ENCODE data around the gene PCNX2.

The PCNX2 gene

GRCh38 chr1:233063462-233063861 is 232.1 kb downstream of the PCNX2 start:
- no peak overlapping the region for H3K4me2 ChIP-seq (ENCODE audit: low read depth, low read length, poor library complexity, severe bottlenecking)
- no peak overlapping the region for H3K9ac ChIP-seq (ENCODE audit: low read length)
- peaks cover 5% of the 10 kb centered on the region; the same call in 1 of the 2 replicates for H3K36me3 ChIP-seq (ENCODE audit: low read length)
- no peaks in the 10 kb centered on the region for H3F3A ChIP-seq (ENCODE audit: insufficient read depth)
- H3K4me3 ChIP-seq (ENCODE audit: insufficient read depth, low read length, poor library complexity, severe bottlenecking) = no peak overlapping the region
- H3K9me3 ChIP-seq (ENCODE audit: insufficient read depth, low read length) = peaks cover 16% of the 10 kb centered on the region; the same call in 1 of the 2 replicates
- H3K27me3 ChIP-seq (ENCODE audit: low read length) = no peaks in the 10 kb centered on the region
- no peaks in the 10 kb centered on the region for H3K9me2 ChIP-seq (replicated peaks; ENCODE audit: insufficient read depth, low read length)
- H3K79me2 ChIP-seq (ENCODE audit: insufficient read depth, low read length) = no peaks in the 10 kb centered on the region
- H2AFZ ChIP-seq (ENCODE audit: low read depth, low read length, severe bottlenecking) = no peak overlapping the region
- no peak overlapping the region for H3K27ac ChIP-seq (ENCODE audit: low read depth, low read length)
- H4K20me1 ChIP-seq (ENCODE audit: low read depth, low read length) = no peaks in the 10 kb centered on the region
- TF ChIP-seq EZH2phosphoT487 (conservative IDR thresholded peaks at IDR 0.05; ENCODE audit: low read length) = no peak
- TF ChIP-seq CTCF (IDR thresholded peaks at IDR 0.05; ENCODE audit: insufficient read depth, low read length, poor library complexity, severe bottlenecking) = no peak

GRCh38 chr1:233061265-233061664 is 234.3 kb downstream of the PCNX2 start:
- TF ChIP-seq EZH2phosphoT487 (conservative IDR thresholded peaks at IDR 0.05; ENCODE audit: low read length) (no peak), CTCF (IDR thresholded peaks at IDR 0.05; ENCODE audit: insufficient read depth, low read length, poor library complexity, severe bottlenecking) (no peak)
- Histone ChIP-seq H2AFZ (ENCODE audit: low read depth, low read length, severe bottlenecking) (no peak overlapping the region), H3K4me2 (ENCODE audit: low read depth, low read length, poor library complexity, severe bottlenecking) (no peak overlapping the region), H3K9me2 (replicated peaks; ENCODE audit: insufficient read depth, low read length) (no peaks in the 10 kb centered on the region), H3F3A (ENCODE audit: insufficient read depth) (no peaks in the 10 kb centered on the region), H4K20me1 (ENCODE audit: low read depth, low read length) (no peaks in the 10 kb centered on the region), H3K9me3 (ENCODE audit: insufficient read depth, low read length) (peaks cover 9% of the 10 kb centered on the region; the same call in 1 of the 2 replicates), H3K4me3 (ENCODE audit: insufficient read depth, low read length, poor library complexity, severe bottlenecking) (no peak overlapping the region), H3K9ac (ENCODE audit: low read length) (no peak overlapping the region), H3K27me3 (ENCODE audit: low read length) (no peaks in the 10 kb centered on the region), H3K79me2 (ENCODE audit: insufficient read depth, low read length) (no peaks in the 10 kb centered on the region), H3K36me3 (ENCODE audit: low read length) (peaks cover 5% of the 10 kb centered on the region; the same call in 1 of the 2 replicates), H3K27ac (ENCODE audit: low read depth, low read length) (no peak overlapping the region)

- no peak overlapping the region for H3K9ac ChIP-seq (ENCODE audit: low read length)
- H3F3A ChIP-seq (ENCODE audit: insufficient read depth) = no peaks in the 10 kb centered on the region
- no peaks in the 10 kb centered on the region for H3K79me2 ChIP-seq (ENCODE audit: insufficient read depth, low read length)
- H3K9me3 ChIP-seq (ENCODE audit: insufficient read depth, low read length) = peaks cover 2% of the 10 kb centered on the region; the same call in 1 of the 2 replicates
- no peaks in the 10 kb centered on the region for H4K20me1 ChIP-seq (ENCODE audit: low read depth, low read length)
- TF ChIP-seq EZH2phosphoT487 (conservative IDR thresholded peaks at IDR 0.05; ENCODE audit: low read length) = no peak
- TF ChIP-seq CTCF (IDR thresholded peaks at IDR 0.05; ENCODE audit: insufficient read depth, low read length, poor library complexity, severe bottlenecking) = no peak
- peaks cover 5% of the 10 kb centered on the region; the same call in 1 of the 2 replicates for H3K36me3 ChIP-seq (ENCODE audit: low read length)
- no peak overlapping the region for H2AFZ ChIP-seq (ENCODE audit: low read depth, low read length, severe bottlenecking)
- no peaks in the 10 kb centered on the region for H3K27me3 ChIP-seq (ENCODE audit: low read length)
- H3K4me3 ChIP-seq (ENCODE audit: insufficient read depth, low read length, poor library complexity, severe bottlenecking) = no peak overlapping the region
- H3K27ac ChIP-seq (ENCODE audit: low read depth, low read length) = no peak overlapping the region
- no peak overlapping the region for H3K4me2 ChIP-seq (ENCODE audit: low read depth, low read length, poor library complexity, severe bottlenecking)
- no peaks in the 10 kb centered on the region for H3K9me2 ChIP-seq (replicated peaks; ENCODE audit: insufficient read depth, low read length)
Observed at GRCh38 chr1:233060461-233060994, 235.0 kb downstream of the PCNX2 start.
